NCI-H2196 treated with DMSO at 0.1 percent for 48 hours (cell line): ENCODE data around the gene KDM5B.

Source experiments
- DNase-seq: peaks from one replicate; lab custom pipeline; 2025; ENCODE audit not compliant: unreplicated experiment; lab: John Stamatoyannopoulos, UW

The KDM5B gene

GRCh38 chr1:202688401-202688800 lies 119.8 kb downstream of the KDM5B start:
- DNase-seq: no peak

GRCh38 chr1:202687798-202688197 lies 120.4 kb downstream of the KDM5B start:
- DNase-seq: no peak

GRCh38 chr1:202687370-202687769 lies 120.9 kb downstream of the KDM5B start:
- DNase-seq: no peak

GRCh38 chr1:202685641-202686040 lies 122.6 kb downstream of the KDM5B start:
- DNase-seq: no peak

GRCh38 chr1:202684716-202685115 lies 123.5 kb downstream of the KDM5B start:
- DNase-seq: no peak

GRCh38 chr1:202683029-202683428 lies 125.2 kb downstream of the KDM5B start:
- DNase-seq: no peak

GRCh38 chr1:202682477-202682876 lies 125.7 kb downstream of the KDM5B start:
- no peak for DNase-seq

- no peak for DNase-seq
Observed at GRCh38 chr1:202681736-202682420, 126.3 kb downstream of the KDM5B start.

- no peak for DNase-seq
Observed at GRCh38 chr1:202680586-202681352, 127.5 kb downstream of the KDM5B start.

- no peak for DNase-seq
Observed at GRCh38 chr1:202679406-202680177, 128.6 kb downstream of the KDM5B start.

GRCh38 chr1:202677433-202677832 lies 130.8 kb downstream of the KDM5B start:
- DNase-seq: no peak
